Bronchial epithelial cell (primary cell): ENCODE data around the gene RHOBTB1. TPM values are rescaled to one million over a fixed set of nuclear protein-coding genes. Genes with fewer than 3 reads are reported as not detected.

ENCODE experiments used
- DNase-seq: peaks from one replicate; pipeline ENCODE4 v3.0.0-alpha.2; 2010; ENCODE audit warnings: low read depth
- FAIRE-seq: peaks from 2 replicates; lab custom pipeline; 2011; peaks lifted over from hg19 to GRCh38; lab: Jason Lieb, UNC
- H3K27me3 ChIP-seq: 2 replicates; pipeline ENCODE4 v1.5.1; 2011; ENCODE audit warnings: low read length; ENCODE audit not compliant: control insufficient read depth, insufficient read depth
- H3K36me3 ChIP-seq: 2 replicates; pipeline ENCODE4 v1.5.1; 2011; ENCODE audit warnings: low read length; ENCODE audit not compliant: control insufficient read depth, insufficient read depth
- H3K4me3 ChIP-seq: 2 replicates; pipeline ENCODE4 v1.5.1; 2011; ENCODE audit warnings: mild to moderate bottlenecking, low read depth, low read length, control low read depth
- CTCF ChIP-seq: IDR thresholded peaks from 2 replicates; pipeline ENCODE4 v1.5.1; 2011; ENCODE audit warnings: mild to moderate bottlenecking, moderate library complexity, low read length, control low read depth, inconsistent platforms; ENCODE audit not compliant: insufficient read depth, severe bottlenecking
- total RNA-seq: library from RNA; depleted of rRNA; stranded (reverse); fragments of >200 nt; gene quantifications from 2 replicates; pipeline ENCODE4 v1.2.1, GENCODE V29; 2014

The RHOBTB1 gene
- total RNA-seq, 1 donor from 2014 or later, result 6.3 TPM

DNA sequence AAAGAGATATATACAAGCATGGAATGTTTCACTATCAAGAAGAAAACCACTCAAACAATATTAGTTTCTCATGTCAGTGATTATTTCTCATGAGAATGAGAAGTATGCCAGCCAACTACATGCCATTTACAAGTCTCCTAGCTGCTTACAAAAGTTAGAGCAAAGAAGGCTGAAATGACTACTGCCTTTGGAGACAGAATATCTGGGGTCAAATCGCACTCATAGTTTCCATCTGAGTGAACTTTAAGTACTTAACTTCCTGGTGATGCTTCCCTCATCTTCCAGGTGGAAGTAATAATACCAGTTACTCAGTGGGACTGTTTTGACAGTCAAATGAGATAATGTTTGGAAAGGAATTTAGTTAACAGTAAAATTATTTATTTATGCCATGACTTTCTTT, 42.0 kb upstream of the RHOBTB1 start:
- no peak for FAIRE-seq
- DNase-seq, result no peak
- no peak for TF ChIP-seq CTCF
- no peak overlapping the region for H3K4me3 ChIP-seq
- H3K27me3 ChIP-seq, result no peaks in the 10 kb centered on the region
- H3K36me3 ChIP-seq, result no peaks in the 10 kb centered on the region

DNA sequence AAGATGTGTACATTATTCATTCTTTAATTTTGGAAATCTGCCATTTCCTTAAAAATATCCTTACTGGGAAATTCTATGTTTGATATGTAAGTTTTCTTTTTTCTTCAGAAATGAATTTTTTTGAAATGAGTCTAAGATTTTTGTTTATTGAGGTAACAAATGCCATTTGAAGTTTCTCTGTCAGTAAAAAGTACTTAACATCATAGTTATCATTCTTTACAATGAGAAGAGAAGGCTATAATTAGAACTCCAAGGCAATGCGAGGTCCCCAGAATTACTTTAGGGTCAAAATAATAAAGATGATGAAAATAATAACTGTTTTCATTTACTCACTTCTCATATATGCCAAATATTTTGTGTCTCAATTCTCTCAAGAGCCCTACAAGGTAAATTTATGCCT, 37.0 kb upstream of the RHOBTB1 start:
- DNase-seq (no peak), FAIRE-seq (no peak)
- TF ChIP-seq CTCF, result no peak
- H3K36me3 ChIP-seq, result no peaks in the 10 kb centered on the region
- no peak overlapping the region for H3K4me3 ChIP-seq
- H3K27me3 ChIP-seq, result no peaks in the 10 kb centered on the region

DNA sequence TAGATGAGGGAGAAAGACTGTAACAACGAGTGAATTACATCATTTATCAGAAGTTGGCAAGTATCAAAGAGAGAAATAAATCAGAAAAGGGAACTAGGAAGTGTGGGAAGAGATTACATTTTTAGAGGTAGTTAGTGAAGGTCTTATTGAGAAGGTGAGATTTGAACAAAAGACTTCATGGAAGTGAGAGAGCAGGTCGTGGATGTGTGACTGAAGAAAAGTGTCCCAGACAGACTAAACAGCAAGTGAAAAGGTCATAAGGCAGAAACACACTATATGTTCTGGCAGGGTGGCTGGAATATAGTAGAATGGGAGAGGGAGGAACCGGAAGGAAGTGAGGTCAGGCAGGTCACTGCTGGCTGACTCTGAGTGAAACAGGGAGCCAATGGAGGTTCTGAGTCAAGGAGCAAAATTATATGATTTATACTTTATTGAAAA, 35.7 kb upstream of the RHOBTB1 start:
- Histone ChIP-seq H3K36me3 (no peaks in the 10 kb centered on the region), H3K4me3 (no peak overlapping the region), H3K27me3 (no peaks in the 10 kb centered on the region)
- FAIRE-seq (no peak), DNase-seq (no peak)
- TF ChIP-seq CTCF, result no peak

DNA sequence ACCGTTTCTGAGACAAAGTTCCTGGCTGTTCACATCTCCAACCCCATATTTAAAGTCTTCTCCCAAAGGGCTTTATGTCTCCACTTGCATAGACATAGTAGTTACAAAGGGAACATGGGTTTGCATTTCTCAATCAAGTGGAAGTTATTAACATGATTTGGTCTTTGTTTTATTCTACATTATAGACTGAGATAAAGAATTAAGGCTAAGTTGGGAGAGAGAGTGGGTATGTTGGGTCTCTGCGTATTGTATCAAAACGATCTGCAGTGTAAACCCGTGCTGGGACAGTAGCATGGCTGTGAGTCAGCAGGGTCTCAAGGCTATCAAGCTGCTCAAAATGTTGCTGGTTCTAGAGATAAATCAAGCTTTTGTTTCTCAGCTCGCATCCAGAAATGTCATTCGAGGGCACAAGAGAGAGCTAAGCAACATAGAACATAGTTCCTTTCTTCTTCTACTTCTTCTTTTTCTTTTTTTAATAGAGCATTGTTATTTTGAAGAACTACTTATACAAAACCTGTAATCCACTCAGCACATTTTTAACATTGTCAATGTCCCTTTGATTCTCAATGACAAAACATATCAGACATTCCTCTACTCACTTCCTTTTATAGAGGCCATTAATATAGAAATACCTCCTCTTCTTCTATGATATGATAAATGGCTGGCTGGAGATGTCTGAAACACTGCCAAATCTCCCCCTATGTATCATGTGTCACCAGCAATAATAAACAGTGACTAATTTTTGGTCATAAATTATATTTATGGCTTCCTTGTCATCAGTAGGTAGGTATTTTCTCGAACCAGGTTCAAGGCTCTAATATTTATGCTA, 34.5 kb upstream of the RHOBTB1 start:
- H3K36me3 ChIP-seq, result no peaks in the 10 kb centered on the region
- no peak overlapping the region for H3K4me3 ChIP-seq
- TF ChIP-seq CTCF, result no peak
- H3K27me3 ChIP-seq, result no peaks in the 10 kb centered on the region
- DNase-seq (peak; percentile 78), FAIRE-seq (no peak)

DNA sequence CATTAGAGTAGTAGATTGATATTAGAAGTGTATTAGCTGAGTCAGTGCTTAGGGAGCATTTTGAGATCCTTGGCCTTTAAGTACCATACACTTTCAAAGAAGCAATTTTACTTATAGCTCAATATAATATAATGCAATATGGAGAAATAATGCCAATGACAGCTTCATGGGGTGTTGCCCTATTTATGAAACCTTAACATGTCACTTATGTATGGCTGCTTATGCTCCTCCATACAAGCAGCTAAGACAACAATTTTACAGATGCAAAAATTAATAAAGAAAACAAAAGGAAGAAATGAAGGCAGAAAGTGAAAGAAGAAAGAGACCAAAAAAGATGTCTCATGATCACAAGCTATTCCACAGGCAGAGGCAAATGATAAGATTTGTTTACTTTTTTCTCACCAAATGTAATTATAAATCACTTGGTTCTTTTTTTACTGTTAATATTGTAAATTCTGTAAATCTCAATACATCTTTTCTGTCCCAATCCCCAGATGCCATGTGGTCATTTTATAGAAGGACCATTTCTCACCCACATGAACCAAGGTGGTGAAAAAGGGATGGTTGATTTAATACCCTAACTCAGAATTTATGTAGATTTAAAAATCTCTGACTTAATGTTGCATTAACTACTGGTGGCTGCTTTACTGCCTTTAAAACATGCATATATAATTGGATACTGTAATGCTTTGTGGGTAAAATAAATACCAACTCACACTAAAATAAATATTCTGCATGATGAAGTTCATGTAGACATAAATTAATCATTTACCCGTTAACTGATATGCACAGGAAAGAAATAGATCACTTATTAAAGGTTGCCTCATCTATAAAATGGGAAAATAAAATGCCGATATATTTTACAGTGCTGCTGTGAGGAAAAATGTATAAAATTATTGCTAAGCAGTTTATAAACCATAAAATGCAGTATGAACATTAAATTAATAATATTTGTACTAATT, 33.5 kb upstream of the RHOBTB1 start:
- no peaks in the 10 kb centered on the region for H3K36me3 ChIP-seq
- no peak for DNase-seq
- FAIRE-seq, result no peak
- TF ChIP-seq CTCF, result no peak
- no peaks in the 10 kb centered on the region for H3K27me3 ChIP-seq
- H3K4me3 ChIP-seq, result no peak overlapping the region
